ENCODE data around the gene TMEM184B. TPM values are rescaled to one million over a fixed set of nuclear protein-coding genes. Genes with fewer than 3 reads are reported as not detected.

TMEM184B gene
- total and polyA plus RNA-seq, 2 experiments from 2014 or later: 68.8 to 70.3 TPM

GRCh38 chr22:38199826-38200559 lies 72.8 kb downstream of the TMEM184B start:
- H3K9me3 ChIP-seq (ENCODE audit: low read depth): no peaks in the 10 kb centered on the region
- no peak for DNase-seq (ENCODE audit: low read depth in 1 of 2, low spot score in 1 of 2)
- H3K36me3 ChIP-seq: no peaks in the 10 kb centered on the region
- no peak overlapping the region for H3K4me3 ChIP-seq
- no peak for TF ChIP-seq CTCF (IDR thresholded peaks at IDR 0.05; ENCODE audit: low read depth, low read length)
- peaks cover 8% of the 10 kb centered on the region for H3K27me3 ChIP-seq
- H3K27ac ChIP-seq: no peak overlapping the region
- no peaks in the 10 kb centered on the region for H3K4me1 ChIP-seq (ENCODE audit: low read depth)

GRCh38 chr22:38196791-38197419 lies 75.9 kb downstream of the TMEM184B start:
- no peak for TF ChIP-seq CTCF (IDR thresholded peaks at IDR 0.05; ENCODE audit: low read depth, low read length)
- no peak overlapping the region for H3K27ac ChIP-seq
- H3K27me3 ChIP-seq: no peaks in the 10 kb centered on the region
- H3K4me3 ChIP-seq: no peak overlapping the region
- no peak for DNase-seq (ENCODE audit: low read depth in 1 of 2, low spot score in 1 of 2)
- H3K4me1 ChIP-seq (ENCODE audit: low read depth): peaks cover 5% of the 10 kb centered on the region
- no peaks in the 10 kb centered on the region for H3K36me3 ChIP-seq
- H3K9me3 ChIP-seq (ENCODE audit: low read depth): no peaks in the 10 kb centered on the region

- Histone ChIP-seq H3K4me3 (no peak overlapping the region), H3K4me1 (ENCODE audit: low read depth) (peaks cover 5% of the 10 kb centered on the region), H3K36me3 (no peaks in the 10 kb centered on the region), H3K9me3 (ENCODE audit: low read depth) (no peaks in the 10 kb centered on the region), H3K27me3 (no peaks in the 10 kb centered on the region), H3K27ac (no peak overlapping the region)
- peak in 1 of 2 donors; percentile 69 for DNase-seq (ENCODE audit: low read depth in 1 of 2, low spot score in 1 of 2)
- TF ChIP-seq CTCF (IDR thresholded peaks at IDR 0.05; ENCODE audit: low read depth, low read length): no peak
These were observed 79.2 kb downstream of the TMEM184B start for GRCh38 chr22:38193580-38193979.

GRCh38 chr22:38192475-38192863 lies 80.3 kb downstream of the TMEM184B start:
- no peak for TF ChIP-seq CTCF (IDR thresholded peaks at IDR 0.05; ENCODE audit: low read depth, low read length)
- Histone ChIP-seq H3K4me1 (ENCODE audit: low read depth) (peaks cover 5% of the 10 kb centered on the region), H3K27me3 (no peaks in the 10 kb centered on the region), H3K27ac (no peak overlapping the region), H3K36me3 (no peaks in the 10 kb centered on the region), H3K4me3 (no peak overlapping the region), H3K9me3 (ENCODE audit: low read depth) (no peaks in the 10 kb centered on the region)
- DNase-seq (ENCODE audit: low read depth in 1 of 2, low spot score in 1 of 2): no peak

GRCh38 chr22:38191731-38192474 lies 80.9 kb downstream of the TMEM184B start:
- H3K9me3 ChIP-seq (ENCODE audit: low read depth): no peaks in the 10 kb centered on the region
- no peak overlapping the region for H3K27ac ChIP-seq
- H3K36me3 ChIP-seq: no peaks in the 10 kb centered on the region
- H3K27me3 ChIP-seq: no peaks in the 10 kb centered on the region
- no peak overlapping the region for H3K4me3 ChIP-seq
- no peak for TF ChIP-seq CTCF (IDR thresholded peaks at IDR 0.05; ENCODE audit: low read depth, low read length)
- H3K4me1 ChIP-seq (ENCODE audit: low read depth): peaks cover 5% of the 10 kb centered on the region
- DNase-seq (ENCODE audit: low read depth in 1 of 2, low spot score in 1 of 2): no peak

All from cardiac muscle cell (in vitro differentiated cells and primary cell).